Mesendoderm (in vitro differentiated cells): ENCODE data around the gene THSD1.
"Not testable (repeated sequence)": the region's sequence is repeated elsewhere in the genome, so short reads cannot be mapped to it uniquely, and the experiment has no call there.

ENCODE experiments used
- DNase-seq: peaks from one replicate; pipeline ENCODE4 v3.0.0; 2013
- H2AK5ac ChIP-seq: 2 replicates; pipeline ENCODE4 v1.6.1; 2013; ENCODE audit warnings: low read length, inconsistent platforms
- H2BK120ac ChIP-seq: 2 replicates; pipeline ENCODE4 v1.6.1; 2013; ENCODE audit warnings: low read depth, mild to moderate bottlenecking, low read length, moderate library complexity, mixed read lengths
- H2BK15ac ChIP-seq: replicated peaks from 2 replicates; pipeline ENCODE4 v1.6.1; 2013; ENCODE audit warnings: low read depth, mild to moderate bottlenecking, moderate library complexity
- H2BK5ac ChIP-seq: 2 replicates; pipeline ENCODE4 v1.6.1; 2013; ENCODE audit warnings: low read length, inconsistent platforms
- H3K18ac ChIP-seq: 2 replicates; pipeline ENCODE4 v1.6.1; 2013; ENCODE audit warnings: mild to moderate bottlenecking, low read length, mixed read lengths
- H3K23ac ChIP-seq: one replicate; pipeline ENCODE4 v1.6.1; 2013; ENCODE audit warnings: low read length
- H3K27ac ChIP-seq: 2 replicates; pipeline ENCODE4 v1.5.1; 2013; ENCODE audit warnings: low read depth, mild to moderate bottlenecking, inconsistent platforms, low read length, moderate library complexity
- H3K27me3 ChIP-seq: 2 replicates; pipeline ENCODE4 v1.6.1; 2013; ENCODE audit warnings: low read length, control low read depth, mild to moderate bottlenecking, inconsistent platforms; ENCODE audit not compliant: insufficient read depth, poor library complexity
- H3K36me3 ChIP-seq: 2 replicates; pipeline ENCODE4 v1.6.1; 2013; ENCODE audit warnings: low read length, inconsistent platforms; ENCODE audit not compliant: control insufficient read depth, insufficient read depth
- H3K4ac ChIP-seq: one replicate; pipeline ENCODE4 v1.6.1; 2013; ENCODE audit warnings: low read depth, mild to moderate bottlenecking, low read length, moderate library complexity
- H3K4me1 ChIP-seq: 2 replicates; pipeline ENCODE4 v1.6.1; 2013; ENCODE audit warnings: low read depth, low read length, inconsistent platforms; ENCODE audit not compliant: control insufficient read depth
- H3K4me2 ChIP-seq: 2 replicates; pipeline ENCODE4 v1.6.1; 2013; ENCODE audit warnings: low read length
- H3K4me3 ChIP-seq: 2 replicates; pipeline ENCODE4 v1.5.1; 2013; ENCODE audit warnings: mild to moderate bottlenecking, low read length
- H3K56ac ChIP-seq: one replicate; pipeline ENCODE4 v1.6.1; 2013; ENCODE audit warnings: low read length
- H3K79me1 ChIP-seq: 2 replicates; pipeline ENCODE4 v1.6.1; 2013; ENCODE audit warnings: low read length, inconsistent platforms
- H3K79me2 ChIP-seq: 2 replicates; pipeline ENCODE4 v1.6.1; 2013; ENCODE audit warnings: mild to moderate bottlenecking, low read length; ENCODE audit not compliant: control insufficient read depth, insufficient read depth
- H3K9ac ChIP-seq: 2 replicates; pipeline ENCODE4 v1.6.1; 2013; ENCODE audit warnings: low read length, inconsistent platforms
- H4K5ac ChIP-seq: one replicate; pipeline ENCODE4 v1.6.1; 2013; ENCODE audit warnings: low read length
- H4K8ac ChIP-seq: one replicate; pipeline ENCODE4 v1.6.1; 2013; ENCODE audit warnings: low read depth, mild to moderate bottlenecking, control low read depth, low read length, moderate library complexity
- WGBS: extraction: QIAGEN DNeasy Blood & Tissue Kit; methylation state at CpG from one replicate; pipeline ENCODE4 v1.1.7; 2013; ENCODE audit warnings: low lambda C conversion rate, missing lambda C conversion rate; ENCODE audit not compliant: insufficient coverage; ENCODE audit errors: extremely low coverage; 5-methylcytosine and 5-hydroxymethylcytosine counted together

Gene THSD1

GRCh38 chr13:52374873-52375411 is 31.0 kb downstream of the THSD1 start:
- no peak for DNase-seq
- H3K4me1 ChIP-seq = no peaks in the 10 kb centered on the region
- no peak overlapping the region for H2AK5ac ChIP-seq
- no peaks in the 10 kb centered on the region for H3K27me3 ChIP-seq
- no peak overlapping the region for H4K8ac ChIP-seq
- WGBS = no CpG with 5 or more reads among the region's 1 CpG
- no peak overlapping the region for H3K4me3 ChIP-seq
- no peak overlapping the region for H2BK5ac ChIP-seq
- no peak overlapping the region for H3K4me2 ChIP-seq
- no peaks in the 10 kb centered on the region for H3K79me2 ChIP-seq
- no peak overlapping the region for H3K18ac ChIP-seq
- H4K5ac ChIP-seq = no peak overlapping the region
- H2BK120ac ChIP-seq = no peak overlapping the region
- H3K9ac ChIP-seq = no peak overlapping the region
- no peak overlapping the region for H3K27ac ChIP-seq
- H3K56ac ChIP-seq = no peak overlapping the region
- no peak overlapping the region for H3K4ac ChIP-seq
- no peaks in the 10 kb centered on the region for H3K79me1 ChIP-seq
- H3K36me3 ChIP-seq = no peaks in the 10 kb centered on the region
- no peak overlapping the region for H3K23ac ChIP-seq
- H2BK15ac ChIP-seq = no peak overlapping the region

- Histone ChIP-seq H3K4me3 (no peak overlapping the region), H3K4ac (no peak overlapping the region), H4K8ac (no peak overlapping the region), H3K9ac (no peak overlapping the region), H3K23ac (no peak overlapping the region), H3K18ac (no peak overlapping the region), H3K79me1 (no peaks in the 10 kb centered on the region), H3K27ac (no peak overlapping the region), H2BK120ac (no peak overlapping the region), H3K27me3 (no peaks in the 10 kb centered on the region), H4K5ac (no peak overlapping the region), H3K79me2 (no peaks in the 10 kb centered on the region), H3K36me3 (no peaks in the 10 kb centered on the region), H3K4me2 (no peak overlapping the region), H3K4me1 (no peaks in the 10 kb centered on the region), H2BK5ac (no peak overlapping the region), H3K56ac (no peak overlapping the region), H2AK5ac (no peak overlapping the region), H2BK15ac (no peak overlapping the region)
- WGBS = no CpG with 5 or more reads among the region's 4 CpGs
- DNase-seq = no peak
These were observed 31.6 kb downstream of the THSD1 start for GRCh38 chr13:52374389-52374788.

- H4K8ac ChIP-seq, H3K79me2 ChIP-seq, H3K4me1 ChIP-seq, H3K23ac ChIP-seq, H2BK15ac ChIP-seq, H2BK5ac ChIP-seq, H2AK5ac ChIP-seq, DNase-seq, H3K18ac ChIP-seq, H3K36me3 ChIP-seq, H3K27ac ChIP-seq, H3K27me3 ChIP-seq, H3K79me1 ChIP-seq, H3K4me2 ChIP-seq, H3K4ac ChIP-seq, H4K5ac ChIP-seq, H3K56ac ChIP-seq, H3K9ac ChIP-seq, H2BK120ac ChIP-seq, H3K4me3 ChIP-seq: not testable (repeated sequence)
- WGBS = no CpG with 5 or more reads among the region's 1 CpG
These were observed 32.7 kb downstream of the THSD1 start for GRCh38 chr13:52373277-52373676.

- no peaks in the 10 kb centered on the region for H3K79me1 ChIP-seq
- no peaks in the 10 kb centered on the region for H3K36me3 ChIP-seq
- H3K27me3 ChIP-seq = no peaks in the 10 kb centered on the region
- H3K4me2 ChIP-seq = no peak overlapping the region
- peak overlapping the region; percentile 81 for H3K4ac ChIP-seq
- no peaks in the 10 kb centered on the region for H3K79me2 ChIP-seq
- no peak overlapping the region for H2AK5ac ChIP-seq
- H3K27ac ChIP-seq = no peak overlapping the region
- H2BK120ac ChIP-seq = no peak overlapping the region
- no peak overlapping the region for H3K9ac ChIP-seq
- WGBS = no CpG with 5 or more reads among the region's 3 CpGs
- no peak overlapping the region for H3K23ac ChIP-seq
- no peak overlapping the region for H3K4me3 ChIP-seq
- peak overlapping the region; percentile 22 for H3K56ac ChIP-seq
- H4K8ac ChIP-seq = no peak overlapping the region
- peak; percentile 38 for DNase-seq
- no peak overlapping the region for H2BK15ac ChIP-seq
- no peak overlapping the region for H3K18ac ChIP-seq
- H4K5ac ChIP-seq = no peak overlapping the region
- no peak overlapping the region for H2BK5ac ChIP-seq
- no peaks in the 10 kb centered on the region for H3K4me1 ChIP-seq
These were observed 34.2 kb downstream of the THSD1 start for GRCh38 chr13:52371736-52372247.

GRCh38 chr13:52366291-52366690 is 39.7 kb downstream of the THSD1 start:
- H3K79me2 ChIP-seq = no peaks in the 10 kb centered on the region
- H3K9ac ChIP-seq = no peak overlapping the region
- no peak overlapping the region for H3K4ac ChIP-seq
- H2AK5ac ChIP-seq = no peak overlapping the region
- no peak overlapping the region for H2BK5ac ChIP-seq
- H3K79me1 ChIP-seq = no peaks in the 10 kb centered on the region
- H2BK15ac ChIP-seq = no peak overlapping the region
- no peak overlapping the region for H2BK120ac ChIP-seq
- no peak overlapping the region for H3K18ac ChIP-seq
- DNase-seq = no peak
- H4K8ac ChIP-seq = no peak overlapping the region
- no CpG with 5 or more reads among the region's 4 CpGs for WGBS
- H3K4me2 ChIP-seq = no peak overlapping the region
- H3K56ac ChIP-seq = no peak overlapping the region
- no peaks in the 10 kb centered on the region for H3K36me3 ChIP-seq
- no peak overlapping the region for H3K4me3 ChIP-seq
- H3K27me3 ChIP-seq = no peaks in the 10 kb centered on the region
- H3K27ac ChIP-seq = no peak overlapping the region
- H3K4me1 ChIP-seq = no peaks in the 10 kb centered on the region
- no peak overlapping the region for H4K5ac ChIP-seq
- no peak overlapping the region for H3K23ac ChIP-seq
